Muscle layer of duodenum (tissue), 2 donors: ENCODE measurements around the gene TPM2.
A peak's percentile ranks its signal among the peaks of the same experiment; 100 is the strongest.

Source experiments
- H3K27ac ChIP-seq: one replicate; pipeline ENCODE4 v1.7.0; 2013; ENCODE audit warnings: mild to moderate bottlenecking, low read length
- H3K27me3 ChIP-seq: one replicate; pipeline ENCODE4 v1.7.0; 2013; ENCODE audit warnings: low read depth, mild to moderate bottlenecking, control low read depth, low read length
- H3K36me3 ChIP-seq, 2 donors: one replicate each; pipeline ENCODE4 v1.7.0; 2013; ENCODE audit warnings: low read length in 2 of 2, control low read depth in 1 of 2, mild to moderate bottlenecking in 1 of 2; ENCODE audit not compliant: insufficient read depth in 2 of 2, control insufficient read depth in 1 of 2
- H3K4me1 ChIP-seq, 2 donors: one replicate each; pipeline ENCODE4 v1.7.0; 2013; ENCODE audit warnings: low read length in 2 of 2, mild to moderate bottlenecking in 2 of 2, control low read depth in 1 of 2, moderate library complexity in 1 of 2; ENCODE audit not compliant: insufficient read depth in 2 of 2, control insufficient read depth in 1 of 2
- H3K4me3 ChIP-seq, 2 donors: one replicate each; pipeline ENCODE4 v1.7.0; 2013; ENCODE audit warnings: low read length in 2 of 2, low read depth in 1 of 2, mild to moderate bottlenecking in 1 of 2
- H3K9me3 ChIP-seq, 2 donors: one replicate each; pipeline ENCODE4 v1.7.0; 2013; ENCODE audit warnings: low read length in 2 of 2, control low read depth in 1 of 2, mild to moderate bottlenecking in 1 of 2; ENCODE audit not compliant: control insufficient read depth in 1 of 2
- donor health status: healthy.

The TPM2 gene

DNA sequence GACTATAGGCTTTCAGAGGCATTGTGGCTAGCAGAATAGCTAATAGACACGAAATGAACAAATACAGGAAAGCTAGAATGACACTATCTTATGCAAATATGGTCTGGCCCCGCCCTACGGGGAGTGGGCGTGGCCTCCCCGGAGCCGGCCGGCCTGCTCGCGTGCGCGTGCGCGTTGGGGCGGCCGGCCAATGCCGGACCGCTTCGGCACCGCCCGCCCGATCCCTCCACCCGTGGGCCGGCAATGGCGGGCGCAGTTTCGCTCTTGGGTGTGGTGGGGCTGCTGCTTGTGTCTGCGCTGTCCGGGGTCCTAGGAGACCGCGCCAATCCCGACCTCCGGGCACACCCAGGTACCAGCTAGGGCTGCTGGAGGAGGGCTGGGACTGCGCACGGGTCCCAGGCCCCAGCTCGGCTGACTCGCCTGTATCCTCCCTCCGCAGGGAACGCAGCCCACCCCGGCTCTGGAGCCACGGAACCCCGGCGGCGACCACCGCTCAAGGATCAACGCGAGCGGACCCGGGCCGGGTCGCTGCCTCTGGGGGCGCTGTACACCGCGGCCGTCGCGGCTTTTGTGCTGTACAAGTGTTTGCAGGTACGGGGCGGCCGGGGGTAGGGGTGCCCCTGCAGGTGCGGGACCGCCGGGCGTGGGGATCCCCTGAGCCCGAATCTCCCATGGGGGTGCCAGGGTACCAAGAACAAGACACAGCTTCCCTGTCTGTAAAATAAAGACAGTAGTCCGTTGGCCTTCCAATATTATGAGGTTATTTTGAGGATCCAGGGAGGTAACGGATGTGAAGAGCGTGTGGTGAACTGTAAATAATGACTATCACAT is 31.4 kb downstream of the TPM2 start, which contains the start of gene CCDC107:
Gene CCDC107 (plus strand): TSS at position 156 of the 831 bp plus-strand sequence. CDS start 88 bp downstream, at position 244.
- H3K27ac ChIP-seq = peak within 1 kb of the TSS; percentile 99
- H3K36me3 ChIP-seq = peaks cover 8 to 14% of the 10 kb centered on the region in 2 donors
- peak within 1 kb of the TSS; percentile 79 to 88 for H3K4me3 ChIP-seq
- no peaks in the 10 kb centered on the region for H3K9me3 ChIP-seq
- no peaks in the 10 kb centered on the region for H3K27me3 ChIP-seq
- peaks cover 0 to 24% of the 10 kb centered on the region in 2 donors for H3K4me1 ChIP-seq

DNA sequence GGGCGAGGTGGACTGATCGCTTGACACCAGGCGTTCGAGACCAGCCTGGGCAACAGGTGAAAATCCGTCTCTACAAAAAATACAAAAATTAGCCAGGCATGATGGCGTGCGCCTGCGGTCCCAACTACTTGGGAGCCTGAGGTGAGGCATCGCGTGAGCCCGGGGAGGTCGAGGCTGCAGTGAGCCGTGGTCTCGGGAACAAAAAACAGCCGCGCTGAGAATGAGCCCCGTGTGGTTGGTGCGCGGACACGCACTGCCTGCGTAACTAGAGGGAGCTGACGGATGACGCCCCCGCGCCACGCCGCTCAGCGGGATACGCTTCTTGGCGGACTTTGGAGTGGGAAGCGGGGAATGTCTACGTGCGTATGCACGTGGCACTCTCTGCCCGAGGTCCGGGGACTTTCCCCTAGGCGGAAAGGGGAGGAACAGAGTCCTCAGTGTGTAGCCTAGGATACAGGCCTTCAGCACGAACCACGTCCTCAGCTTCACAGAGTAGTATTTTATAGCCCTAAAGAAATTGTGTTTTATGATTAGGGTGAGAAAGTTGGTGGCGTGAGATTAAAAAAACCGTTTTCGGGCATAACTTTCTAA is 32.1 kb downstream of the TPM2 start, which contains the start of gene RMRP:
Gene RMRP (minus strand): TSS at position 474 of the 591 bp plus-strand sequence.
- Histone ChIP-seq H3K27me3 (no peaks in the 10 kb centered on the region), H3K27ac (peak within 1 kb of the TSS; percentile 99), H3K9me3 (no peaks in the 10 kb centered on the region), H3K36me3 (peaks cover 8 to 14% of the 10 kb centered on the region in 2 donors), H3K4me1 (peaks cover 0 to 23% of the 10 kb centered on the region in 2 donors), H3K4me3 (peak within 1 kb of the TSS; percentile 79 to 88)

DNA sequence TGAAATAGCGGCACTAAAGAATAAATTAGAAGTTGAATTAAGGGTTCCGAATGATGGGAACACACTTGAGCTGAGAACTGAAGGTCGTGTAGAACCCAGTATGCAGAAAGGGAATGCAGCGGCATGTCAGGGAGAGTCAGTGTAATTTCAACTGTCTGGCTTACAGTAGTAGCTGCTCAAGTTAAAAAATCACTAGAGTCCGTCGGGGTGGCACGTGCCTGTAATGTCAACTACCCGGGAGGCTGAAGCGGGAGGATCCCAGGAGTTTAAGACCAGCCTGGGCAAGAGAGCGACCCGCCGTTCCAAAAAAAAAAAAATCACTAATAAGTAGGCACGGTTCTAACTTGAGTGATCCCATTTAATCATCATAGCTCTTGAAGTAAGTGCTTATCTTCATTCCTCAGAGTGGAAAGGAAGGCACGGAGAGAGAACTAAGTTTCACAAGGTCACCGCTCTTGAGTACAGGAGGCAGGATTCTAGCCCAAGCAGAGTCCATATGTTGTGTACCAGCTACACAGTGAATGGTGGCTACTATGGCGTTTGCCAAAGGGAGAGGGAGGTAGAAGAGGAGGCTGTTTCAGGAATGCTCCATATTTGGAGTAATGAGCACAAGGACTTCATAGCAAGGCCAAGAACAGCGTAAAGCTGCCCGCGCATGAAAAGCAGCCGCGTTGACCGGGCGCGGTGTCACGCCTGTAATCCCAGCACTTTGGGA is 32.7 kb downstream of the TPM2 start:
- peaks cover 0 to 18% of the 10 kb centered on the region in 2 donors for H3K4me1 ChIP-seq

DNA sequence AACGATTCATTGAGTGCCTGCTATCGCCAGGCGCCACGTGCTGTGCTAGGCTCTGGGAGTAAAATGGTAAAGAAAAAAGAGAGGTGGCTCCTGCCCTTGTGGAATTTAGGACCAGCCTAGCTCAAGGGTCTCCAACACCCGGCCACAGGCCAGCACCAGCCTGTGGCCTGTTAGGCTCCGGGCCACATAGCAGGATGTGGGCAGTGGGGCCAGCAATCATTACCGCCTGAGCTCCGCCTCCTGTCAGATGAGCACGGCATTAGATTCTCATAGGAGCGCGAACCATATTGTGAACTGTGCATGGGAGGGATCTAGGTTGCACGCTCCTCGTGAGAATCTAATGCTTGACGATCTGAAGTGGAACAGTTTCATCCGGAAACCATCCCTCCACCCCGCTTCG is 33.4 kb downstream of the TPM2 start:
- H3K27me3 ChIP-seq = no peaks in the 10 kb centered on the region
- peaks cover 8 to 14% of the 10 kb centered on the region in 2 donors for H3K36me3 ChIP-seq
- H3K4me3 ChIP-seq = no peak overlapping the region
- H3K4me1 ChIP-seq = peaks cover 0 to 18% of the 10 kb centered on the region in 2 donors
- H3K9me3 ChIP-seq = no peaks in the 10 kb centered on the region
- no peak overlapping the region for H3K27ac ChIP-seq

More for the DNA sequence above, 32.7 kb downstream of the TPM2 start:
- peak overlapping the region; percentile 50 to 88 for H3K4me3 ChIP-seq
- peak overlapping the region; percentile 99 for H3K27ac ChIP-seq
- no peaks in the 10 kb centered on the region for H3K9me3 ChIP-seq
- peaks cover 8 to 14% of the 10 kb centered on the region in 2 donors for H3K36me3 ChIP-seq
- H3K27me3 ChIP-seq = no peaks in the 10 kb centered on the region

DNA sequence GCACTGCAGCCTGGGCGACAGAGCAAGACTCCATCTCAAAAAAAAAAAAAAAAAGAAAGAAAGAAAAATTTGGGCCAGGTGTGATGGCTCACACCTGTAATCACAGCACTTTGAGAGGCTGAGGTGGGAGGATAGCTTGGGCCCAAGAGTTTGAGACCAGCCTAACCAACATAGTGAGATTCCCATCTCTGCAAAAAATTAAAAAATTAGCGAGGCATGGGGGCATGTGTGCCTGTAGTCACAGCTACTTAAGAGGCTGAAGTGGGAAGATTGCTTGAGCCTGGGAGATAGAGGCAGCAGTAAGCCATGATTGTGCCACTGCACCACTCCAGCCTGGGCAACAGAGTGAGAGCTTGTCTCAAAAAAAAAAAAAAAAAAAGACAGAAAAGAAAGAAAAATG is 36.1 kb downstream of the TPM2 start:
- H3K36me3 ChIP-seq = peaks cover 0 to 4% of the 10 kb centered on the region in 2 donors
- H3K27ac ChIP-seq = no peak overlapping the region
- no peaks in the 10 kb centered on the region for H3K9me3 ChIP-seq
- H3K4me3 ChIP-seq = no peak overlapping the region
- H3K4me1 ChIP-seq = peaks cover 0 to under 1% of the 10 kb centered on the region in 2 donors
- no peaks in the 10 kb centered on the region for H3K27me3 ChIP-seq

DNA sequence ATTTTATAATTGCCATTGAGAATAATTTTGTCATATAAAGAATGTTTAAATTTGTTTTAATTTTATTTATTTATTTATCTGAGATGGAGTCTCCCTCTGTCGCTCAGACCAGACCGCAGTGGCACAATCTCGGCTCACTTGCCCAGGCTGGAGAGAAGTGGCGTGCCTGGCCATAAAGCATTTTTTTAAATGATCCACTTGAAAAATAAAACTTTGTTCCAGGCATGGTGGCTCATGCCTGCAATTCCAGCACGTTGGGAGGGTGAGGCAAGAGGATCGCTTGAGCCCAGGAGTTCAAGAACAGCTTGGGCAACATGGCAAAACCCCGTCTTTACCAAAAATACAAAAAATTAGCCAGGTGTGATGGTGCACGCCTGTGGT is 36.9 kb downstream of the TPM2 start:
- Histone ChIP-seq H3K4me1 (no peaks in the 10 kb centered on the region), H3K27me3 (no peaks in the 10 kb centered on the region), H3K36me3 (peaks cover 0 to under 1% of the 10 kb centered on the region in 2 donors), H3K27ac (no peak overlapping the region), H3K4me3 (no peak overlapping the region), H3K9me3 (no peaks in the 10 kb centered on the region)

DNA sequence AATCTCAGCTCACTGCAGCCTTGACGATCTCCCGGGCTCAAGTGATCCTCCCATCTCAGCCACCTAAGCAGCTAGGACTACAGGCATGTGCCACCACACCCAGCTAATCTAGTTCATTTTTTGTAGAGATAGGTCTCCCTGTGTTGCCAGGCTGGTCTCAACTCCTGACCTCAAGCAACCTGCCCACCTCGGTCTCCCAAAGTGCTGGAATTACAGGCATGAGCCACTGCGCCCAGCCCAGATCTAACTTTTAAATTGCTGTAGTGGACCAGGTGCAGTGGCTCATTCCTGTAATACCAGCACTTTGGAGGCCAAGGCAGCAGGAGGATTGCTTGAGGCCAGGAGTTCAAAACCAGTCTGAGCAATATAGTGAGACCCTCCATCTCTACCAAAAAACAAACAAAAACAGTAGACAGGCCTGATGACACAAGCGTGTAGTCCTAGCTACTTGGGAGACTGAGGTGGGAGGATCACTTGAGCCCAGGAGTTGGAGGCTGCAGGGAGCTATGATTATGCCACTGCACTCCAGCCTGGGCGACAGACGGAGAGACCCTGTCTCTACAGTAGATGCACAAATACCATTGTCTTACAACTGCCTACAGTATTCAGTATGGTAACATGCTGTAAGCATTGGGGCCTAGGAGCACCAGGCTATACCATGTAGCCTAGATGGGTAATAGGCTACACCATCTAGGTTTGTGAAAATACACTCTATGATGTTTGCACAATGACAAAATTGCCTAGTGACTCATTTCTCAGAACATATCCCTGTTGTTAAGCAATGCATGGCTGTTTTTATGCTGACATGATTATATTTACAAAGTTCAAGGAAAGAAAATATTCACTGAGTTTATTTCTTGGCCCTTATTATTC is 37.5 kb downstream of the TPM2 start:
- Histone ChIP-seq H3K4me1 (peaks cover 3 to 4% of the 10 kb centered on the region in 2 donors), H3K9me3 (no peaks in the 10 kb centered on the region), H3K27me3 (no peaks in the 10 kb centered on the region), H3K27ac (no peak overlapping the region), H3K4me3 (no peak overlapping the region), H3K36me3 (no peaks in the 10 kb centered on the region)

DNA sequence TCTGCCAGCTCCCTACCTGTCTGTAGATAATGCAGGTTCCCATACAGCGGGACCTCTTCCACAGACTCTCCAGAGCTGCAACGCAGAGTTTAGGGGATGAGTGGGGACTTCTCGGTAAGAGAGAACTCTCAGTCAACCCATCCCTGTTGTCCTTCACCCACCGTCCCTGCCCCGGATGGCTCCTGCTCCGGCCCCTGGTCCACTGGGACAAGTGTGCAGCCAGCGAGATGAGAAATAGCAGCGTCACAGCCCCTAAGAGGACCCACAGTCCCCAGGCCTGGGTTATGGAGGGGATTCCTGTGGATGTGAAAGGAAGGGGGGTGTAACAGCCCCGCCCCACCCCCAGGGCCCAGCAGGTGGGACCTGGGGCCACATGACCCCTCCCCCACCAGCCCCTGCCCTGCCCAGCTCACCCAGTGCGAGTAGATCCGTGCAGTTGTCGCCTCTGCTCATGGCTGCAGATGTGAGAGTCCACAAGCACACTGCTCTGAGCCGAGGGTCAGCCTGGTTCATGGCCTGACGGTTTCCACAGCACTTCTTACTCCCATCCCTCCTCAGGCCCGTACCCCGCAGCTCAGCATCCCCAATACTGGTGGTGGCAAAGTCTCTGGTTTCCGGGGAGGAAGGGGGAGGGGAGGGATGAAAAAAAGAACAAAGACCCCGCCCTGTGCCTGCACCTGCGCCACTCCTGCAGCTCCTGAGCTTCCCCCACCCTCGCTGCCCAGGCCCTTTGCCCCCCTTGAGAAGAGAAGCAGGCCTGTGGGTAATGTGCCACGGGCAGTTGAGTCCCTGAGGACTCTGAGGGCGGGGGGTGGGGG is 39.2 kb downstream of the TPM2 start, which contains the start of gene SIT1:
Gene SIT1 (minus strand): TSS at position 591 of the 818 bp plus-strand sequence. CDS start 78 bp downstream, at position 513.
- Histone ChIP-seq H3K4me1 (peaks cover 5 to 10% of the 10 kb centered on the region in 2 donors), H3K27ac (peak within 1 kb of the TSS; percentile 31)

DNA sequence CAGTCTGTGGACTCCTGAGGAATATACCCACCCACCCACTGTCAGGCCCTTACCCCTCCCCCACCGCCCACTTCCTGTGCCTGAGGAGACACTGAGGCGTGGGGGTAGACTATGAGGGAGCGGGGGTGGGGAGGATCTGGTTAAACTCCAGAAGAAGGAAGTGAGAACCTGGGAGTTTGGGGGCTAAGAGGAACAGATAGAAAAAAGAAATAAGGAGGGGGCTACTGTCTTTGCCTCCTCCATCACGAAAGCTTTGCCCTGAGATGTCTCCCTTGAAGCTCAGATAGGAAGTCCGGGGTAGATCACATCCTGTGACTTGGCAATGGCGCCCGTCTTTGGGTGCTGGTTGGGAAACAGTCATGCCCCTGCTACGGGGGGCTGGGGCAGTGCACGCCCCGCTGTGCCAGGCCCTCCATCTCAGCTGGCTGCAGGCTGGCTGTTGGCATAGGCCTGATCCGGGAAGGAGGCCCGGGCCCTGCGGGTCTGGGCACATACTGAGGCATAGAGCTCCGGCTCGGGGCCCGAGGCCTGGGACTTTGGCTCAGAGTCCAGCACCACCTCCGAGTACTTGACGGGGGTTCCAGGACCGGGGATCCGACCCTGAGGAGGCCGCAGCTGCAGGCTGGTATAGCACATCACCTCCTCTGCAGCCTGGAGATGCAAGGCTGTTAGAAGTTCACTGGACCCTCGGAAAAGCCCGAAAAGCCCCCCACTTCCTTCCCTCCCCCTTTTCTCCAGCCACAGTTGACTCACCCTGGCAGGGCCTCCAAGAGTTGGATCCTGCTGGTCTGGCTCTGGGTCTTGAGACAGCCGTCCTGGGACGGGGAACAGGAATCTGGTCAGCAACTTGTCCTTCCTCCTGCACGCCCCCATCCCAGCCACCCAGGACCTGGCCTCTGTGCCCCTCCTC is 40.0 kb downstream of the TPM2 start:
- Histone ChIP-seq H3K4me3 (no peak overlapping the region), H3K27me3 (no peaks in the 10 kb centered on the region), H3K9me3 (no peaks in the 10 kb centered on the region), H3K36me3 (no peaks in the 10 kb centered on the region), H3K4me1 (peaks cover 5 to 10% of the 10 kb centered on the region in 2 donors), H3K27ac (peak overlapping the region; percentile 31)

More for the DNA sequence above, 39.2 kb downstream of the TPM2 start, which contains the start of gene SIT1:
- Histone ChIP-seq H3K4me3 (no peak within 1 kb of the TSS), H3K36me3 (no peaks in the 10 kb centered on the region), H3K27me3 (no peaks in the 10 kb centered on the region), H3K9me3 (no peaks in the 10 kb centered on the region)
